NT2/D1 (cell line): Measurements from ENCODE around the gene UQCC5.

Source experiments
- DNase-seq: peaks from one replicate; pipeline ENCODE4 v3.0.0-alpha.2; 2011; ENCODE audit warnings: low read depth, low spot score
- H3K27me3 ChIP-seq: 2 replicates; pipeline ENCODE4 v1.6.0; 2011; ENCODE audit warnings: mild to moderate bottlenecking; ENCODE audit not compliant: insufficient read length, insufficient read depth
- H3K36me3 ChIP-seq: 2 replicates; pipeline ENCODE4 v1.6.1; 2011; ENCODE audit warnings: mild to moderate bottlenecking, low read length, mixed read lengths; ENCODE audit not compliant: insufficient read depth, insufficient read length
- H3K4me1 ChIP-seq: 2 replicates; pipeline ENCODE4 v1.5.1; 2011; ENCODE audit not compliant: insufficient read depth, insufficient read length
- H3K4me3 ChIP-seq: 2 replicates; pipeline ENCODE4 v1.5.1; 2011; ENCODE audit warnings: low read depth; ENCODE audit not compliant: insufficient read length
- H3K9ac ChIP-seq: 2 replicates; pipeline ENCODE4 v1.6.0; 2011; ENCODE audit warnings: low read depth; ENCODE audit not compliant: insufficient read length
- H3K9me3 ChIP-seq: 2 replicates; pipeline ENCODE4 v1.5.1; 2011; ENCODE audit warnings: mild to moderate bottlenecking, low read length; ENCODE audit not compliant: insufficient read depth
- SUZ12 ChIP-seq: IDR thresholded peaks from 2 replicates; pipeline ENCODE4 v1.6.1; 2011; ENCODE audit not compliant: insufficient read length, insufficient read depth; ENCODE audit errors: extremely low read depth
- YY1 ChIP-seq: IDR thresholded peaks from 2 replicates; pipeline ENCODE4 v1.6.1; 2011; ENCODE audit not compliant: insufficient read length, insufficient read depth
- ZNF274 ChIP-seq: IDR thresholded peaks from 2 replicates; pipeline ENCODE4 v1.6.1; 2011; ENCODE audit warnings: mild to moderate bottlenecking, low read depth, low read length

Gene UQCC5

DNA sequence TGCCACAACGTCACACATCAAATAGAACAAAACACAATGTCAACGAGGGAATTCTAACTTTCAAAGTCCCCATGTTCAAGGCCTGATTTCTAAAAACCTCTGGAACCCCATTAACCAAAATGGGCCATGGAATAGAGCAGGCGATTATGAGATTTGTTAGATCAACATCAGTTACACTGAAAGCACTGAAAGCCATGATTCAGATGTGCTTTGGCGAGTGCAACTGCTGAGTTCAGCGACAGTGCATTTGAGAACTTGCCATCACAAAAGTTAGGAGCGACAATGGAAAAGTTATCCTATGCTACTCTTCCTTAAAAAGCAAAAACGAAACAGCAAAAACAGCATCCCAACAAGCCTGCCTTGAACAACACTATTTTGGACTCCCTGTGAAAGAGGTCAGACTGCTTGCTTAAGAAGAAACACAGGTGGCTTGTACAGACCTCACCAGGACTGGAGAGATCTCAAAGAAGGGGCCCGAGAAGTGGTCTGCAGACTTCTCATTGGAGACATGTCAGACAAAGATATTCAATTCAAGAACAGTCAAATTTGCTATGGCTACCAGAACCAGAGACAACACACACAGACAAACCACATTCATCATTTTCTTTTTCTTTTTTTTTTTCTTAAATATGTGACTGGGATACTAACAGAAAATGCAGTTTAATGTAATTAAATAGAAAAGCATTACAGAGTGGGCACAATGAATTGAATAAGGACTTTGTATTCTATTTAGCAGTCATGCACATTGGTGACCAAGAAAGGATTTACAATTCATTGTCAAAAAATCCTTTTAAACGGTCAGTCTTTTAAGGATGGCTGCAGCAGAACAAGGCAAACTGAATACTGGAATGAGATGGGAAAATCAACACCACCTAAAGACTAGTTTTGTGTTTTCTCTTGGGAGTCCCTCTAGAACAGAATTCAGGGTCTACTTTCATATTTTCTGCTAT, 20.9 kb downstream of the UQCC5 start:
- no peak for DNase-seq
- peaks cover 78% of the 10 kb centered on the region for H3K36me3 ChIP-seq
- H3K9ac ChIP-seq: no peak overlapping the region
- TF ChIP-seq YY1 (no peak), ZNF274 (no peak), SUZ12 (no peak)
- peaks cover 4% of the 10 kb centered on the region for H3K4me1 ChIP-seq
- H3K9me3 ChIP-seq: no peaks in the 10 kb centered on the region
- H3K4me3 ChIP-seq: no peak overlapping the region
- H3K27me3 ChIP-seq: no peaks in the 10 kb centered on the region

GRCh38 chr3:52558436-52558835, 22.0 kb downstream of the UQCC5 start:
- Histone ChIP-seq H3K4me1 (peaks cover 4% of the 10 kb centered on the region), H3K27me3 (no peaks in the 10 kb centered on the region), H3K9me3 (no peaks in the 10 kb centered on the region), H3K9ac (no peak overlapping the region), H3K4me3 (no peak overlapping the region), H3K36me3 (peaks cover 79% of the 10 kb centered on the region)
- TF ChIP-seq ZNF274 (no peak), YY1 (no peak), SUZ12 (no peak)
- DNase-seq: no peak

- DNase-seq: no peak
- H3K4me3 ChIP-seq: no peak overlapping the region
- peaks cover 4% of the 10 kb centered on the region for H3K4me1 ChIP-seq
- H3K27me3 ChIP-seq: no peaks in the 10 kb centered on the region
- TF ChIP-seq YY1: no peak
- no peak for TF ChIP-seq ZNF274
- no peak for TF ChIP-seq SUZ12
- peaks cover 76% of the 10 kb centered on the region for H3K36me3 ChIP-seq
- H3K9ac ChIP-seq: no peak overlapping the region
- no peaks in the 10 kb centered on the region for H3K9me3 ChIP-seq
These were observed 24.8 kb downstream of the UQCC5 start for GRCh38 chr3:52561028-52561747.

DNA sequence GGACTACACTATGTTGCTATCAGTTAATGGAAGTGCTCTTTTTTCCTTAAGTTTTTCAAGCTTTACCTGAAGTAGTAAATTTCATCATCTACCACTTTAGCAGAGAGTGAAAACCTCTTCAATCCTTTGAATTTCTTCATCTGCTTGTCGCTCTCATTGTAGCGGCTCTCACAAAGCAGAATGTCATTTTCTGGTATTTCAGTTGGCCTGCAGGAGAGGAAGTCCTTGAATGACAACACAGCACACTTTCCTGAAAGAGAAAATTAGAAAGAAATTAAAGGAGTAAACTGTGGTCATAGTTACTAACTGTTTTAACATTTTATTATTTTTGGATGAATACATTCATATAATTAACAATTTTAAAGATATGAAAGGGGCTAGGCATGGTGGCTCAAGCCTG, 27.6 kb downstream of the UQCC5 start:
- peaks cover 4% of the 10 kb centered on the region for H3K4me1 ChIP-seq
- no peaks in the 10 kb centered on the region for H3K9me3 ChIP-seq
- no peak overlapping the region for H3K4me3 ChIP-seq
- peaks cover 56% of the 10 kb centered on the region for H3K36me3 ChIP-seq
- H3K27me3 ChIP-seq: no peaks in the 10 kb centered on the region
- H3K9ac ChIP-seq: no peak overlapping the region
- no peak for TF ChIP-seq YY1
- no peak for TF ChIP-seq SUZ12
- no peak for TF ChIP-seq ZNF274
- no peak for DNase-seq

DNA sequence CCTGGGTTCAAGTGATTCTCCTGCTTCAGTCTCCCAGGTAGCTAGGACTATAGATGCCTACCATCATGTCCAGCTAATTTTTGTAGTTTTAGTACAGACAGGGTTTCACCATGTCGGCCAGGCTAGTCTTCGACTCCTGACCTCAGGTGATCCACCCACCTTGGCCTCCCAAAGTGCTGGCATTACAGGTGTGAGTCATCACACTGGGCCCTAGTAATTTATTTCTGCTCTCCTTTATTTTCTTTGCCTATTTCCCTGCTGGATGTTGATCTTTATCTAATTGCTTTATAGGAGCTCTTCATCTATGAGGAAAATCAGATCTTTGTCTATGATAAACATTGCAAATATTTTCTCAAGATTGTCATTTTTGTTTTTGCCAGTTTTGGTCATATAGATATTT, 31.7 kb downstream of the UQCC5 start:
- Histone ChIP-seq H3K9me3 (no peaks in the 10 kb centered on the region), H3K36me3 (peaks cover 40% of the 10 kb centered on the region), H3K27me3 (no peaks in the 10 kb centered on the region), H3K4me1 (no peaks in the 10 kb centered on the region), H3K9ac (no peak overlapping the region), H3K4me3 (no peak overlapping the region)
- no peak for DNase-seq
- TF ChIP-seq YY1: no peak
- TF ChIP-seq ZNF274: no peak
- TF ChIP-seq SUZ12: no peak

GRCh38 chr3:52570076-52570475, 33.7 kb downstream of the UQCC5 start:
- DNase-seq: no peak
- H3K36me3 ChIP-seq: peaks cover 44% of the 10 kb centered on the region

DNA sequence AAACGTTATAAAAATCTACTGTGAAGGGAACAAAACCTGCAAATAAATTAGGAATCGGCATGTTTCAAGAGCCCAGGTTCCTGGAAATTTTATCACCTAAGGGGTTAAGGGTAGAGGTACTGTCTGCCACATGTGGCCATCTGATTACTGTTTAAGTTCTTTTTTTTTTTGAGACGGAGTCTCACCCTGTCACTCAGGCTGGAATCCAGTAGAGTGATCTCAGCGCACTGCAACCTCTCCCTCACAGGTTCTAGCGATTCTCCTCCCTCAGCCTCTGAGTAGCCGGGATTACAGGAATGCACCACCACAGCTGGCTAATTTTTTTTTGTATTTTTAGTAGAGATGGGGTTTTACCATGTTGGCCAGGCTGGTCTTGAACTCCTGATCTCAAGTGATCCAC, 35.8 kb downstream of the UQCC5 start:
- no peaks in the 10 kb centered on the region for H3K27me3 ChIP-seq
- H3K36me3 ChIP-seq: peaks cover 53% of the 10 kb centered on the region
- no peak overlapping the region for H3K9ac ChIP-seq
- H3K4me3 ChIP-seq: no peak overlapping the region
- H3K9me3 ChIP-seq: no peaks in the 10 kb centered on the region
- no peak for TF ChIP-seq ZNF274
- no peak for TF ChIP-seq YY1
- TF ChIP-seq SUZ12: no peak
- DNase-seq: no peak
- H3K4me1 ChIP-seq: no peaks in the 10 kb centered on the region

More at GRCh38 chr3:52570076-52570475, 33.7 kb downstream of the UQCC5 start:
- H3K4me1 ChIP-seq: no peaks in the 10 kb centered on the region
- H3K27me3 ChIP-seq: no peaks in the 10 kb centered on the region
- no peaks in the 10 kb centered on the region for H3K9me3 ChIP-seq
- no peak overlapping the region for H3K9ac ChIP-seq
- TF ChIP-seq ZNF274: no peak
- TF ChIP-seq YY1: no peak
- no peak for TF ChIP-seq SUZ12
- H3K4me3 ChIP-seq: no peak overlapping the region
